GM18873 (cell line): ENCODE measurements around the gene SNAP91.
"Not testable (repeated sequence)": the region's sequence is repeated elsewhere in the genome, so short reads cannot be mapped to it uniquely, and the experiment has no call there.

Experiments used
- ATAC-seq: cut with Tn5 transposase; IDR thresholded peaks from one replicate; pipeline ENCODE4 v1.9.1; 2021; ENCODE audit warnings: mild to moderate bottlenecking, moderate library complexity, moderate number of reproducible peaks; ENCODE audit not compliant: unreplicated experiment, low FRiP score

Gene SNAP91

GRCh38 chr6:83633149-83633548 lies 75.8 kb downstream of the SNAP91 start:
- ATAC-seq: no peak

- ATAC-seq: not testable (repeated sequence)
Observed at GRCh38 chr6:83629908-83630307, 79.0 kb downstream of the SNAP91 start.

GRCh38 chr6:83615025-83615999 lies 93.6 kb downstream of the SNAP91 start:
- no peak for ATAC-seq

- ATAC-seq: no peak
Observed at GRCh38 chr6:83613378-83613777, 95.5 kb downstream of the SNAP91 start.

- no peak for ATAC-seq
Observed at GRCh38 chr6:83609248-83609647, 99.7 kb downstream of the SNAP91 start.

- no peak for ATAC-seq
Observed at GRCh38 chr6:83605517-83605916, 103.4 kb downstream of the SNAP91 start.

GRCh38 chr6:83603551-83603950 lies 105.3 kb downstream of the SNAP91 start:
- ATAC-seq: no peak

GRCh38 chr6:83601119-83601518 lies 107.8 kb downstream of the SNAP91 start:
- ATAC-seq: no peak

- no peak for ATAC-seq
Observed at GRCh38 chr6:83600459-83600858, 108.4 kb downstream of the SNAP91 start.

- no peak for ATAC-seq
Observed at GRCh38 chr6:83597511-83597910, 111.4 kb downstream of the SNAP91 start.

GRCh38 chr6:83597051-83597450 lies 111.8 kb downstream of the SNAP91 start:
- no peak for ATAC-seq

- ATAC-seq: no peak
Observed at GRCh38 chr6:83594941-83595340, 114.0 kb downstream of the SNAP91 start.

- no peak for ATAC-seq
Observed at GRCh38 chr6:83593395-83593785, 115.5 kb downstream of the SNAP91 start.

GRCh38 chr6:83592770-83593394 lies 116.0 kb downstream of the SNAP91 start:
- peak; percentile 91 for ATAC-seq

- ATAC-seq: no peak
Observed at GRCh38 chr6:83590416-83590815, 118.5 kb downstream of the SNAP91 start.

GRCh38 chr6:83589076-83589475 lies 119.8 kb downstream of the SNAP91 start:
- ATAC-seq: no peak

- ATAC-seq: no peak
Observed at GRCh38 chr6:83578057-83578456, 130.8 kb downstream of the SNAP91 start.

- no peak for ATAC-seq
Observed at GRCh38 chr6:83574783-83575182, 134.1 kb downstream of the SNAP91 start.

- ATAC-seq: not testable (repeated sequence)
Observed at GRCh38 chr6:83571663-83572185, 137.2 kb downstream of the SNAP91 start.

GRCh38 chr6:83558975-83559374 lies 149.9 kb downstream of the SNAP91 start:
- ATAC-seq: no peak

- no peak for ATAC-seq
Observed at GRCh38 chr6:83556871-83557270, 152.0 kb downstream of the SNAP91 start.
